Ovary (tissue), 3 donors: ENCODE measurements around the gene ATAD3C.
"Not testable (repeated sequence)": the region's sequence is repeated elsewhere in the genome, so short reads cannot be mapped to it uniquely, and the experiment has no call there.

Source experiments
- POLR2A ChIP-seq: fragments of 450-650 bp; IDR thresholded peaks from one replicate; pipeline ENCODE4 v1.6.1; 2017; ENCODE audit warnings: antibody characterized with exemption, mild to moderate bottlenecking, moderate library complexity
- TF ChIP-seq, protein P1 (sequence below), 3 donors: fragments of 450-650 bp in 2 of 3; fragments of 200-600 bp in 1 of 3; IDR thresholded peaks; one replicate each; pipeline versions ENCODE4 v1.5.1 to v1.8.0; 2016 to 2022; ENCODE audit warnings: antibody characterized with exemption in 3 of 3, mild to moderate bottlenecking in 1 of 3
- donor health status: DM: no; HTN: no; CAD: no.

GRCh38 chr1:1476011-1476410, 26.5 kb downstream of the ATAD3C start:
- TF ChIP-seq POLR2A = not testable (repeated sequence)
- TF ChIP-seq, protein P1, sequence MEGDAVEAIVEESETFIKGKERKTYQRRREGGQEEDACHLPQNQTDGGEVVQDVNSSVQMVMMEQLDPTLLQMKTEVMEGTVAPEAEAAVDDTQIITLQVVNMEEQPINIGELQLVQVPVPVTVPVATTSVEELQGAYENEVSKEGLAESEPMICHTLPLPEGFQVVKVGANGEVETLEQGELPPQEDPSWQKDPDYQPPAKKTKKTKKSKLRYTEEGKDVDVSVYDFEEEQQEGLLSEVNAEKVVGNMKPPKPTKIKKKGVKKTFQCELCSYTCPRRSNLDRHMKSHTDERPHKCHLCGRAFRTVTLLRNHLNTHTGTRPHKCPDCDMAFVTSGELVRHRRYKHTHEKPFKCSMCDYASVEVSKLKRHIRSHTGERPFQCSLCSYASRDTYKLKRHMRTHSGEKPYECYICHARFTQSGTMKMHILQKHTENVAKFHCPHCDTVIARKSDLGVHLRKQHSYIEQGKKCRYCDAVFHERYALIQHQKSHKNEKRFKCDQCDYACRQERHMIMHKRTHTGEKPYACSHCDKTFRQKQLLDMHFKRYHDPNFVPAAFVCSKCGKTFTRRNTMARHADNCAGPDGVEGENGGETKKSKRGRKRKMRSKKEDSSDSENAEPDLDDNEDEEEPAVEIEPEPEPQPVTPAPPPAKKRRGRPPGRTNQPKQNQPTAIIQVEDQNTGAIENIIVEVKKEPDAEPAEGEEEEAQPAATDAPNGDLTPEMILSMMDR (IDR thresholded peaks at IDR 0.05) = not testable (repeated sequence)
